ENCODE data around the gene CERS5. TPM values are rescaled to one million over a fixed set of nuclear protein-coding genes. Genes with fewer than 3 reads are reported as not detected.

The CERS5 gene
- total and polyA plus RNA-seq, 8 donors = 38.1 to 76.4 (median 67.5) TPM

DNA sequence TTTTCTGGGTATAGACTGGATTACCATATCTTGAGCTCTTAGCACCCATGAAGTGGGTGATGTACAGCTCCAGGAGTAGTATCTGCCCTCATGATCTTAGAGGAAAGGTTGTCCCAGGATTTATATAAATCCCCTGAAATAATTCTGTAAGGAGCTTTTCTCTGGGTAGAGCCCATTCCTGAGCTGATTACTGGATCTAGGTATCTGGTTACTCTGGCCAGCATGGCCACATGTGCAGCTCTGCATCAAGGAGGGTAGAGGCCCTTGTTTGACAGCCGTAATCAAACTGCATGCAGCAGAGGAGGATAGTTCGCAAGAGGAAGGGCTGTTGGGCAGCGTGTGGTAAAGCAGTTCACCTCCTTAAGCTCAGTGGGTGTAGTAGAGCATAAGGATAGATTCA lies 46.6 kb downstream of the CERS5 start:
- intact Hi-C loops (cut with DNase I) = no loop called here
- Histone ChIP-seq H3K9me3 (no peaks in the 10 kb centered on the region), H3K27ac (no peak overlapping the region), H3K4me1 (peaks cover 0 to 10% of the 10 kb centered on the region in 2 donors), H3K36me3 (peaks cover 0 to 58% of the 10 kb centered on the region in 2 donors), H3K4me3 (no peak overlapping the region), H3K27me3 (no peaks in the 10 kb centered on the region)
- TF ChIP-seq, protein P1, sequence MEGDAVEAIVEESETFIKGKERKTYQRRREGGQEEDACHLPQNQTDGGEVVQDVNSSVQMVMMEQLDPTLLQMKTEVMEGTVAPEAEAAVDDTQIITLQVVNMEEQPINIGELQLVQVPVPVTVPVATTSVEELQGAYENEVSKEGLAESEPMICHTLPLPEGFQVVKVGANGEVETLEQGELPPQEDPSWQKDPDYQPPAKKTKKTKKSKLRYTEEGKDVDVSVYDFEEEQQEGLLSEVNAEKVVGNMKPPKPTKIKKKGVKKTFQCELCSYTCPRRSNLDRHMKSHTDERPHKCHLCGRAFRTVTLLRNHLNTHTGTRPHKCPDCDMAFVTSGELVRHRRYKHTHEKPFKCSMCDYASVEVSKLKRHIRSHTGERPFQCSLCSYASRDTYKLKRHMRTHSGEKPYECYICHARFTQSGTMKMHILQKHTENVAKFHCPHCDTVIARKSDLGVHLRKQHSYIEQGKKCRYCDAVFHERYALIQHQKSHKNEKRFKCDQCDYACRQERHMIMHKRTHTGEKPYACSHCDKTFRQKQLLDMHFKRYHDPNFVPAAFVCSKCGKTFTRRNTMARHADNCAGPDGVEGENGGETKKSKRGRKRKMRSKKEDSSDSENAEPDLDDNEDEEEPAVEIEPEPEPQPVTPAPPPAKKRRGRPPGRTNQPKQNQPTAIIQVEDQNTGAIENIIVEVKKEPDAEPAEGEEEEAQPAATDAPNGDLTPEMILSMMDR (IDR thresholded peaks at IDR 0.05) = no peak
- ATAC-seq (no peak), DNase-seq (no peak)

DNA sequence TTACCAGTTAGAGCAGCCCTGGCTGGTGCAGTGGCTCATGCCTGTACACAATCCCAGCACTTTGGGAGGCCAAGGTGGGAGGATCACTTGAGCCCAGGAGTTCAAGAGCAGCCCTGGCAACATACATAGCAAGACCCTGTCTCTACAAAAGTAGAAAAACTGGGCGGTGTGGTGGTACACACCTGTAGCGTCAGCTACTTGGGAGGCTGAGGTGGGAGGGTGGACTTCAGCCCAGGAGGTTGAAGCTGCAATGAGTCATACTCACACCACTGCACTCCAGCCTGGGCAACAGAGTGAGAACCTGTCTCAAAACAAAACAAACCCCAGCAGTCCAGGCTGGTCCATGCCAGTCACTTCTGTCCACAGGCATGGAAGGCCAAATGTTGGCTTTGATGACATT lies 47.8 kb downstream of the CERS5 start:
- no peaks in the 10 kb centered on the region for H3K27me3 ChIP-seq

DNA sequence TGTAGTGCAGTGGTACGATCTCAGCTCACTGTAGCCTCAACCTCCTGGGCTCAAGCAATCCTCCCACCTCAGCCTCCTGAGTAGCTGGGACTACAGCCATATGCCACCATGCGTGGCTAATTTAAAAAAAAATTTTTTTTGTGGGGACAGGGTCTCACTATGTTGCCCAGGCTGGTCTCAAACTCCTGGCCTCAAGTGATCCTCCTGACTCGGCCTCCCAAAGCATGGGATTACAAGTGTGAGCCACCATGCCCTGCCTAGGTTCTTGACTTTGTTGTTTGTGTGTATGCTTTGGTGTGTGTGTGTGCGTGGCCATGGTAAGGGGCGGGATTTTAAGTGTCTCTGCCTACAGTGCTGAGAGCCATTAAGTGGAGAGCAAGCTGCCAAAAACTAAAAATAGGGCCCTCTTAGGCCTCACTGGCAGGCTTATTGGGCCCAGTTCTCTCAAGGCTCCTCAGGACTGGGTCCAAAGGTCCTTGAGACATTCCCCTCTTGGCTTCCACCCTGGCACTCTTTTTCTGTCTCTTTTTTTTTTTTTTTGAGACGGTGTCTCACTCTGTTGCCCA lies 50.0 kb downstream of the CERS5 start:
- DNase-seq (peak in 1 of 4 donors; percentile 69), ATAC-seq (peak; percentile 70)
- Histone ChIP-seq H3K4me3 (no peak overlapping the region), H3K9me3 (no peaks in the 10 kb centered on the region), H3K27ac (no peak overlapping the region), H3K27me3 (no peaks in the 10 kb centered on the region), H3K4me1 (peaks cover 3 to 28% of the 10 kb centered on the region in 2 donors), H3K36me3 (peaks cover 0 to 37% of the 10 kb centered on the region in 2 donors)
- intact Hi-C loops (cut with DNase I) = no loop called here
- TF ChIP-seq, protein P1 (IDR thresholded peaks at IDR 0.05) = no peak

More for the DNA sequence above, 47.8 kb downstream of the CERS5 start:
- ATAC-seq (no peak), DNase-seq (no peak)
- Histone ChIP-seq H3K4me3 (no peak overlapping the region), H3K27ac (no peak overlapping the region), H3K4me1 (peaks cover under 1 to 11% of the 10 kb centered on the region in 2 donors), H3K36me3 (peaks cover 0 to 60% of the 10 kb centered on the region in 2 donors), H3K9me3 (no peaks in the 10 kb centered on the region)
- intact Hi-C loops (cut with DNase I) = no loop called here
- TF ChIP-seq, protein P1 (IDR thresholded peaks at IDR 0.05) = no peak

DNA sequence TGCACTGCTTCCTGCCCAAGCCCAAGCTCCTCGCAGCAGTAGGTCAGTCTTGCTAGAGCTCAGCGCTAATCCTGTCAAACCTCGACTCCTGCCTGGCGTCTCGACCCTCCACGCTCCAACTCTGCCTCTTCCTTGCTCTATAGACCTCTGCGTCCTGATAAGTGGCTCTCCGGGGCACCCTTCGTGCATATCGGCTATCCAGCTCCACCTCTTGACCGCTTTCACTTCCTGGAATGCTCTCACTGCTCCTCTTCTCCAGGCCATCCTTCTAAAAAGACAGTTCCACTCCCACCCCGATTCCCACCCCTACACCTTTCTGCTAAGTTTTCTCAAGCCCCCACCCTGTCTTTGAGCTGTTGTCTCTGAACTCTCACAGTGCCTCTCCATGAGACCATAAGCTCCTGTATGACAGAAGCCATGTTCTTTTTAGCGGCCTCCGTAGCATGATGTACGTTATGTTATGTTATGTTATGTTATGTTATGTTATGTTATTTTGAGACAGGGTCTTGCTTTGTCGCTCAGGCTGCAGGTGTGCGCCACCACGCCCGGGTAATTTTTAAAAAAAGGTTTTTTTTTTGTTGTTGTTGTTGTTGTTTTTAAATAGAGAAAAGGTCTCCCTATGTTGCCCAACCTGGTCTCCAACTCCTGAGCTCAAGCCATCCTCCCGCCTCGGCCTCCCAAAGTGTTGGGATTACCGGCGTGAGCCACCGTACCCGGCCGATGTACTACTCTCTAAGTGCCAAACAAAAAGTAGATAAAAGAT lies 54.5 kb downstream of the CERS5 start:
- H3K36me3 ChIP-seq = peaks cover 0 to 8% of the 10 kb centered on the region in 2 donors
- H3K27ac ChIP-seq = peak overlapping the region; percentile 96 to 98
- TF ChIP-seq, protein P1 (IDR thresholded peaks at IDR 0.05) = no peak
- intact Hi-C loops (cut with DNase I) = no loop called here
- H3K9me3 ChIP-seq = no peaks in the 10 kb centered on the region
- peaks cover 22 to 45% of the 10 kb centered on the region in 2 donors for H3K4me1 ChIP-seq
- ATAC-seq (peak; percentile 9), DNase-seq (peak in 1 of 4 donors; percentile 54)
- no peaks in the 10 kb centered on the region for H3K27me3 ChIP-seq
- H3K4me3 ChIP-seq = peak overlapping the region; percentile 94 to 97

Data from left lung (tissue), 10 donors.